ENCODE results near the gene SELE.

DNA sequence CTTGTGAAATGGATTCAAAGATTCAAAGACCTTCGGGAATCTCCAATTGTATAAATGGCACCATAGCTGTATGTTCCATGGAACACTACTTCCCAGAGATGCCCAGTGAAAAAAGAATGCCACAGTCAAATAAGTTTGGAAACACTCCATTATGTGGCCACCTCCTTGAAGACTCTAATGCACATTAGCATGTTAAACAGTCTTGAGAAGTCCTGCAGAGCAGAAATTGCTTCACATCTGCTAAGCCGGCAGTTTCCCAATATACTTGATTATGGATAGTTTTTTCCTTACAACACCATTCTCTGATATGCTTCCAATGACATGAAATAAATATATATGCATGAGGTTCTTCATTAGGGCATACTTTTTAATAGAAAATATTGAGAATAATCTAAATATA is 12.7 kb upstream of the SELE start:
- no peak for TF ChIP-seq EZH2phosphoT487 (IDR thresholded peaks at IDR 0.05; ENCODE audit: borderline replicate concordance, low read length)
- TF ChIP-seq, protein P1, sequence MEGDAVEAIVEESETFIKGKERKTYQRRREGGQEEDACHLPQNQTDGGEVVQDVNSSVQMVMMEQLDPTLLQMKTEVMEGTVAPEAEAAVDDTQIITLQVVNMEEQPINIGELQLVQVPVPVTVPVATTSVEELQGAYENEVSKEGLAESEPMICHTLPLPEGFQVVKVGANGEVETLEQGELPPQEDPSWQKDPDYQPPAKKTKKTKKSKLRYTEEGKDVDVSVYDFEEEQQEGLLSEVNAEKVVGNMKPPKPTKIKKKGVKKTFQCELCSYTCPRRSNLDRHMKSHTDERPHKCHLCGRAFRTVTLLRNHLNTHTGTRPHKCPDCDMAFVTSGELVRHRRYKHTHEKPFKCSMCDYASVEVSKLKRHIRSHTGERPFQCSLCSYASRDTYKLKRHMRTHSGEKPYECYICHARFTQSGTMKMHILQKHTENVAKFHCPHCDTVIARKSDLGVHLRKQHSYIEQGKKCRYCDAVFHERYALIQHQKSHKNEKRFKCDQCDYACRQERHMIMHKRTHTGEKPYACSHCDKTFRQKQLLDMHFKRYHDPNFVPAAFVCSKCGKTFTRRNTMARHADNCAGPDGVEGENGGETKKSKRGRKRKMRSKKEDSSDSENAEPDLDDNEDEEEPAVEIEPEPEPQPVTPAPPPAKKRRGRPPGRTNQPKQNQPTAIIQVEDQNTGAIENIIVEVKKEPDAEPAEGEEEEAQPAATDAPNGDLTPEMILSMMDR (IDR thresholded peaks at IDR 0.05; ENCODE audit: low read depth, low read length, poor library complexity, severe bottlenecking), result no peak

Measured in DOHH2 (cell line).